Mesothelial cell of epicardium (in vitro differentiated cells): ENCODE results near the gene NUP214. TPM values are rescaled to one million over a fixed set of nuclear protein-coding genes. Genes with fewer than 3 reads are reported as not detected.

Experiments
- DNase-seq, 2 experiments: peaks; one replicate each; pipeline ENCODE4 v3.0.0; 2021; ENCODE audit warnings: low spot score in 2 of 2; ENCODE audit not compliant: unreplicated experiment in 2 of 2
- H3K27ac Mint-ChIP-seq: 2 replicates; pipeline ENCODE4 v1.8.0; 2021; ENCODE audit warnings: mixed read lengths
- H3K27me3 Mint-ChIP-seq: 2 replicates; pipeline ENCODE4 v1.8.0; 2021; ENCODE audit warnings: low read depth, mixed read lengths
- H3K36me3 Mint-ChIP-seq: 2 replicates; pipeline ENCODE4 v1.8.0; 2021; ENCODE audit warnings: mixed read lengths
- H3K4me1 Mint-ChIP-seq: 2 replicates; pipeline ENCODE4 v1.8.0; 2021; ENCODE audit warnings: mixed read lengths
- H3K4me3 Mint-ChIP-seq: 2 replicates; pipeline ENCODE4 v1.8.0; 2021; ENCODE audit warnings: mild to moderate bottlenecking, moderate library complexity, mixed read lengths
- H3K9me3 Mint-ChIP-seq: 2 replicates; pipeline ENCODE4 v1.8.0; 2021; ENCODE audit warnings: mixed read lengths
- CTCF ChIP-seq: fragments of 200-600 bp; sonication (generic); IDR thresholded peaks from one replicate; pipeline ENCODE4 v1.5.0; 2021; ENCODE audit warnings: antibody characterized with exemption; ENCODE audit not compliant: unreplicated experiment
- total RNA-seq: library from RNA; stranded (reverse); gene quantifications from 3 replicates; pipeline ENCODE4 v1.2.1, GENCODE V29; 2021

Gene NUP214
- total RNA-seq, 1 donor from 2014 or later, result 69.4 TPM

GRCh38 chr9:131090025-131090787, 35.2 kb upstream of the NUP214 start:
- H3K27me3 Mint-ChIP-seq, result peaks cover 15% of the 10 kb centered on the region

GRCh38 chr9:131091352-131091992, 33.9 kb upstream of the NUP214 start:
- DNase-seq, result no peak
- Mint-ChIP-seq H3K36me3 (no peaks in the 10 kb centered on the region), H3K27me3 (peaks cover 24% of the 10 kb centered on the region), H3K9me3 (no peaks in the 10 kb centered on the region), H3K4me3 (no peak overlapping the region), H3K27ac (no peak overlapping the region), H3K4me1 (peaks cover 3% of the 10 kb centered on the region)
- TF ChIP-seq CTCF, result no peak

More at GRCh38 chr9:131090025-131090787, 35.2 kb upstream of the NUP214 start:
- no peak for TF ChIP-seq CTCF
- DNase-seq, result no peak
- Mint-ChIP-seq H3K4me1 (no peaks in the 10 kb centered on the region), H3K9me3 (no peaks in the 10 kb centered on the region), H3K27ac (no peak overlapping the region), H3K4me3 (no peak overlapping the region), H3K36me3 (no peaks in the 10 kb centered on the region)

GRCh38 chr9:131092030-131092429, 33.4 kb upstream of the NUP214 start:
- no peak for DNase-seq
- Mint-ChIP-seq H3K27me3 (peaks cover 24% of the 10 kb centered on the region), H3K9me3 (no peaks in the 10 kb centered on the region), H3K4me3 (no peak overlapping the region), H3K4me1 (peaks cover 3% of the 10 kb centered on the region), H3K36me3 (no peaks in the 10 kb centered on the region), H3K27ac (no peak overlapping the region)
- TF ChIP-seq CTCF, result no peak

- Mint-ChIP-seq H3K4me1 (peaks cover 9% of the 10 kb centered on the region), H3K27ac (no peak overlapping the region), H3K9me3 (no peaks in the 10 kb centered on the region), H3K27me3 (peaks cover 29% of the 10 kb centered on the region), H3K36me3 (no peaks in the 10 kb centered on the region), H3K4me3 (no peak overlapping the region)
- TF ChIP-seq CTCF, result no peak
- no peak for DNase-seq
These were observed 32.6 kb upstream of the NUP214 start for GRCh38 chr9:131092548-131093440.

- no peak for TF ChIP-seq CTCF
- peaks cover 12% of the 10 kb centered on the region for H3K4me1 Mint-ChIP-seq
- H3K27me3 Mint-ChIP-seq, result peaks cover 29% of the 10 kb centered on the region
- H3K36me3 Mint-ChIP-seq, result no peaks in the 10 kb centered on the region
- no peak overlapping the region for H3K27ac Mint-ChIP-seq
- no peak for DNase-seq
- no peaks in the 10 kb centered on the region for H3K9me3 Mint-ChIP-seq
- H3K4me3 Mint-ChIP-seq, result no peak overlapping the region
These were observed 31.4 kb upstream of the NUP214 start for GRCh38 chr9:131094015-131094414.
